IPS-20b (cell line): ENCODE measurements around the gene UNC5CL.

Experiments
- H3K27ac ChIP-seq: one replicate; pipeline ENCODE4 v1.5.1; 2013; ENCODE audit warnings: low read length
- H3K27me3 ChIP-seq: 2 replicates; pipeline ENCODE4 v1.6.1; 2013; ENCODE audit warnings: mild to moderate bottlenecking, low read length, inconsistent platforms; ENCODE audit not compliant: insufficient read depth
- H3K36me3 ChIP-seq: 2 replicates; pipeline ENCODE4 v1.6.1; 2013; ENCODE audit warnings: low read depth, mild to moderate bottlenecking, inconsistent platforms, low read length, moderate library complexity; ENCODE audit not compliant: insufficient read depth
- H3K4me1 ChIP-seq: 2 replicates; pipeline ENCODE4 v1.6.1; 2013; ENCODE audit warnings: mild to moderate bottlenecking, control low read depth, inconsistent platforms, low read length, moderate library complexity; ENCODE audit not compliant: insufficient read depth
- H3K4me3 ChIP-seq: 2 replicates; pipeline ENCODE4 v1.5.1; 2013; ENCODE audit warnings: mild to moderate bottlenecking, low read length, inconsistent platforms
- H3K9ac ChIP-seq: 2 replicates; pipeline ENCODE4 v1.6.1; 2013; ENCODE audit warnings: low read depth, mild to moderate bottlenecking, inconsistent platforms, low read length, moderate library complexity
- H3K9me3 ChIP-seq: 2 replicates; pipeline ENCODE4 v1.6.1; 2013; ENCODE audit warnings: mild to moderate bottlenecking, low read depth, low read length, inconsistent platforms; ENCODE audit not compliant: insufficient read depth

UNC5CL gene, protein sequence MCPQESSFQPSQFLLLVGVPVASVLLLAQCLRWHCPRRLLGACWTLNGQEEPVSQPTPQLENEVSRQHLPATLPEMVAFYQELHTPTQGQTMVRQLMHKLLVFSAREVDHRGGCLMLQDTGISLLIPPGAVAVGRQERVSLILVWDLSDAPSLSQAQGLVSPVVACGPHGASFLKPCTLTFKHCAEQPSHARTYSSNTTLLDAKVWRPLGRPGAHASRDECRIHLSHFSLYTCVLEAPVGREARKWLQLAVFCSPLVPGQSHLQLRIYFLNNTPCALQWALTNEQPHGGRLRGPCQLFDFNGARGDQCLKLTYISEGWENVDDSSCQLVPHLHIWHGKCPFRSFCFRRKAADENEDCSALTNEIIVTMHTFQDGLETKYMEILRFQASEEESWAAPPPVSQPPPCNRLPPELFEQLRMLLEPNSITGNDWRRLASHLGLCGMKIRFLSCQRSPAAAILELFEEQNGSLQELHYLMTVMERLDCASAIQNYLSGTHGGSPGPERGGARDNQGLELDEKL

DNA sequence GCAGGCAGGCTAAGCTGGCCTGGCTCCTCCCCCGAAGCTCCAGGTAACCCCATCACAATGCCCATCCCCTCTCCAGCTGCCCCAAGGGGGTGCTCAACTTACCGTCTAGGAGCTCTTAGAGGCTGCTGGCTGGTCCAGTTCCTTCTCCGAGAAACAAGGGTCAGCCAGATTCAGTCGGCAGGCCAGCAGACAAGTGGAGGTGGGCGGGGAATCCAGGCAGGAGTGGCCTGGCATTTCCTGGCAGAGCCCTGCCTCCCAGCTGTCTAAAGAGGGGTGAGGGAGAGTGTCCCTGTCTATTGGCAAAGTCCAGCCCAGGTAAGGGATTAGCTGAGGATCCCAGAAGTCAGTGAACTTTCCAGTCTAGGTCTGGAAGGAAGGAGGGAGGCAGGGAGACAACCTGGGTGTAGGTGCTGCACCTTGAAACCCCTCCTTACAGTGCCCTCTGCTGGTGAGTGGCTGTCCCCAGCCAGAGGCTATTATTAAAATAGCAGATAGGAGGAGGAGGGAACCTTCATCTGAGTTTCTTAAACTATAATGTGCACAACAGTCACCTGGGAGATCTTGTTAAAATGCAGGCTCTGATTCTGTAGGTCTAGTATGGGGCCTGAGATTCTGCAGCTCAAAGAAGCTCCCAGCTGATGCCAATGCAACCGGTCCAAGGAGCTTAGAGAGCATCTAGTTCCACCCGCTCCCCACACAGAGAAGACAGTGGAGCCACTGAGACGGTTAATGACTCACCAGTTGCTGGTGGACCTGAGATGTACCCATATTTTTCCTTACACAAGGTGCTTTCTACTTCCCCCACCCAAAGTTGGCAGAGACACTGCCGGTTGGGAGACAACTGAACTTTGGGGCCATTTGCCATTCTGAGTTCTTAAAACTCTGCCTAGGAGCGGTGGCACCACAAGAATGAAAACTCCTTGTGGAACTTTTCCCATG lies at the start of gene UNC5CL:
UNC5CL (minus strand) TSS at position 162 of the 939 bp plus-strand sequence. CDS start 4,147 bp downstream, outside the sequence.
- Histone ChIP-seq H3K36me3 (no peaks in the 10 kb centered on the region), H3K27me3 (no peaks in the 10 kb centered on the region), H3K4me1 (peaks cover 6% of the 10 kb centered on the region), H3K9me3 (no peaks in the 10 kb centered on the region), H3K9ac (no peak within 1 kb of the TSS), H3K4me3 (no peak within 1 kb of the TSS), H3K27ac (no peak within 1 kb of the TSS)

DNA sequence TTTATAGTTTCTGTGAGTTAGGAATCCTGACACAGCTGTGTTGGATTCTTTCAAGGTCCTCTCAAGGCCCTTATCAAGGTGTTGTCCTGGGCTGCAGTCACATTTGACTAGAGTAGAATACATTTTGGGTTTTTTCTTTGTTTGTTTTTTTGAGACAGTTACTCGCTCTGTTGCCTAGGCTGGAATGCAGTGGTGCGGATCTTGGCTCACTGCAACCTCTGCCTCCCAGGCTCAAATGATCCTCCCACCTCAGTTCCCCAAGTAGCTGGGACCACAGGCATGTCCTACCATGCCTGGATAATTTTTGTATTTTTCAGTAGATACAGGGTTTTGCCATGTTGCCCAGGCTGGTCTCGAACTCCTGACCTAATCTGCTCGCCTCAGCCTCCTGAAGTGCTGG lies 49.4 kb upstream of the UNC5CL start:
- Histone ChIP-seq H3K36me3 (peaks cover 96% of the 10 kb centered on the region), H3K9me3 (no peaks in the 10 kb centered on the region), H3K4me3 (no peak overlapping the region), H3K9ac (no peak overlapping the region), H3K27me3 (no peaks in the 10 kb centered on the region), H3K27ac (no peak overlapping the region), H3K4me1 (no peaks in the 10 kb centered on the region)

DNA sequence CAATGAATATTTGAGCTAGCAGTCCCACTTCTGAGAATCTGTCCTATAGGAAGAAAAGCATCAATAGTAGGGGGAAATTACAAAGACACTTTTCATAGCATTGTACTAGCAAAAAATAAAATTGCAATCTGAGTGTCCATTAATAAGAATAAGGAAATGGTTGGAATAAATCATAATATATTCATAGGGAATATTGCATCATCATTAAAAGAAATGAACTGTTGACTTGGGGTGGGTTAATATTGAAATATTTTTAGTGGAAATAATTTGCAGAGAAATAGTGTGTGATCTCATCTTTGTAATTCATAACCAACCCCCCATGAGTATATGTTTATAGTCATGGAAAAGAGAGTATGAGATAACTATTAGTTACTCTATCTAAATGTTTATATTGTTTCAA lies 46.2 kb upstream of the UNC5CL start:
- Histone ChIP-seq H3K36me3 (peaks cover 94% of the 10 kb centered on the region), H3K4me3 (no peak overlapping the region), H3K9ac (no peak overlapping the region), H3K9me3 (no peaks in the 10 kb centered on the region), H3K27me3 (no peaks in the 10 kb centered on the region), H3K4me1 (no peaks in the 10 kb centered on the region), H3K27ac (no peak overlapping the region)

DNA sequence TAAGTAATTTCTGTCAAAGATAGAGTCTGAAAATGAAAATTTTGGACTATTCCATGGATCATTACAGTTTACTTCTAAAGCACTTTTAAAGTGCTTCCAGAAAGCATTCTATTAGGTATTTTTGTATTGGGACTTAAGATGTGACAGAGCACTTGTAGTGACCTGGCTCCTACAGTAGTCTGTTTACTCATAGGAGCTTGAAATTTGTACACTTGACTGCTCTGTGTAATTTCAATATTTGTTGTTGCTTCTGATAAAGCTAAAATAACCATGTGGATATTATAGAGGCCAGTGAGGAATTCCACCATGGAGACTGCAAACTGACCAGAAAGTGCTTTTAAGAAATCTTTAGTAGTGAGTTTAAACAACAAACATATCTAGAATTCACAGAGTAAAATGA lies 44.1 kb upstream of the UNC5CL start:
- peaks cover 96% of the 10 kb centered on the region for H3K36me3 ChIP-seq
- no peaks in the 10 kb centered on the region for H3K9me3 ChIP-seq
- no peak overlapping the region for H3K27ac ChIP-seq
- H3K27me3 ChIP-seq = no peaks in the 10 kb centered on the region
- no peak overlapping the region for H3K4me3 ChIP-seq
- H3K4me1 ChIP-seq = no peaks in the 10 kb centered on the region
- H3K9ac ChIP-seq = no peak overlapping the region

DNA sequence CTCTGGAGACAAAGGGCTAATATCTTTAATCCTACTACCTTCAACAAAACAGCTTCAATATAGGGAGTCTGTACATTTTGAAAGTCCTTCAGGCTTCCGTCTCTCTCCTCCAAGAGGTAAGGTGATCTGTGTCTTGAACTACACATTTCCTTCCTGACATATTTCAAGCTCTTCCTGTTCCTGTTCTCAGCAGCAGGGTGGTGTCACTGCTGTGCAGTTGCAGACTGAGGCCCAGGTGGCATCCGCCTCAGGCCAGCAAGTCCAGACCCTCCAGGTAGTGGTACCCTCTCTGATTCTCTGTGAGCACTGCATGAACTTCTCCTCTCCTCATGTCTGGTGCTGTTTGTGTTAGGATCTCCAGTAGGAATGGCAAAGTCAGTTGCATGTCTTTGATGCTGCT lies 41.6 kb upstream of the UNC5CL start:
- no peaks in the 10 kb centered on the region for H3K27me3 ChIP-seq
- H3K9ac ChIP-seq = no peak overlapping the region
- no peak overlapping the region for H3K4me3 ChIP-seq
- peaks cover under 1% of the 10 kb centered on the region; the same call in 1 of the 2 replicates for H3K4me1 ChIP-seq
- H3K9me3 ChIP-seq = no peaks in the 10 kb centered on the region
- peaks cover 79% of the 10 kb centered on the region for H3K36me3 ChIP-seq
- no peak overlapping the region for H3K27ac ChIP-seq

DNA sequence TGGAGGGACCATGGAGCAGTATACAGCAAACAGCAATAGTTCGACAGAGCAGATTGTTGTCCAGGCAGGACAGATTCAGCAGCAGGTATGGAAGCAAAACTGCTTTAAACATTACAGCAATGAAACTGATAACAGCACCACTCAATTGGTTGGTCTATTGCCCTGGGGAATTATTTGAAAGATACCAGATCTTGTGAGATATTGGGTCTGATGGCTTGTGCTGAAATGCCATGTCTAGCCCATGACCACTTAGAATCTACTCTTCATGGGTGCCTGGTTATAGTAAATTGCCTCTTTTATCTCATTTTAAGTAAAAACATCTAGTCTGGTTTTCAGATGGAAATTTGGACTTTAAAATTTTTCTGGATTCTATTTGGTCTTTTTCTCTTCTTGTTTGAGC lies 40.1 kb upstream of the UNC5CL start:
- peaks cover 13% of the 10 kb centered on the region; the same call in 1 of the 2 replicates for H3K4me1 ChIP-seq

DNA sequence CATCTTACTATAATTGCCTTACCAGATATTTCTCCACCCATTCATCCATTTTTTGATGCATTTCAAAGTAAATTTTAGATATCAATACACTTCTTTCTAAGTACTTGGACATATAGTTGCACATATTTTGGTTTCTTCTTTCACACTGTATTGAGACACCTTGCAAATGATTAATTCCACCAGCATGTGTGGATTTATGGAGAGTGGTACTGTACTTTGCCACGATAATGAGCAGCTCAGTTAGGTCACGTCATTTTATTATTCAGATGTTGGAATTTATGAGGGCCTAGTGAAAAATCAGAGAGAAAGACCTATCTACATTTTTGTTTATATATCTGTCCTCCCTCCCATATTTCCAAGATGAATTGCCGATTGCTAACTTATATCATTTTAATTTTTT lies 39.1 kb upstream of the UNC5CL start:
- Histone ChIP-seq H3K27ac (no peak overlapping the region), H3K9me3 (no peaks in the 10 kb centered on the region), H3K9ac (no peak overlapping the region), H3K4me3 (no peak overlapping the region), H3K36me3 (peaks cover 59% of the 10 kb centered on the region), H3K27me3 (no peaks in the 10 kb centered on the region), H3K4me1 (peaks cover 13% of the 10 kb centered on the region; the same call in 1 of the 2 replicates)

More for the DNA sequence above, 40.1 kb upstream of the UNC5CL start:
- H3K4me3 ChIP-seq = no peak overlapping the region
- H3K9me3 ChIP-seq = no peaks in the 10 kb centered on the region
- H3K9ac ChIP-seq = no peak overlapping the region
- H3K27me3 ChIP-seq = no peaks in the 10 kb centered on the region
- peaks cover 69% of the 10 kb centered on the region for H3K36me3 ChIP-seq
- no peak overlapping the region for H3K27ac ChIP-seq

DNA sequence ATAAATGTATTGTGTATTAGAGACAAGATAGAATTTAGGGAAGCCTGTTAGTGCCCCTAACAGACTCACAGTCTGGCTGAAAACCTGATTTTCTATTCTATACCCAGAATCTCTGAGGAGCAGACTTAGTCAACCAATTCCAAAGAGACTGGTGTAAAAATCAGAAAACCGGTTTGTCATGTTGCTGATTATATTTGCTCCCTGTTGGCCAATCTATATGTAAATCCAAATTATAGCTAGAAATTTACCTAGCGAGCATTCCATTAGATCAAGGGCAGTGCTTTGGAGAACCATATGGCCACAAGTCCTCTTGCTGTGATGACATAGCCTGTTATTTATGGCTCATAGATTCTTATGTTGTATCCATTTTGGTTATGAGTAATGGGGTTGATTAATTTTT lies 38.5 kb upstream of the UNC5CL start:
- no peaks in the 10 kb centered on the region for H3K9me3 ChIP-seq
- peaks cover 54% of the 10 kb centered on the region for H3K36me3 ChIP-seq
- H3K9ac ChIP-seq = no peak overlapping the region
- H3K4me1 ChIP-seq = peaks cover 13% of the 10 kb centered on the region; the same call in 1 of the 2 replicates
- H3K27ac ChIP-seq = no peak overlapping the region
- H3K4me3 ChIP-seq = no peak overlapping the region
- no peaks in the 10 kb centered on the region for H3K27me3 ChIP-seq

DNA sequence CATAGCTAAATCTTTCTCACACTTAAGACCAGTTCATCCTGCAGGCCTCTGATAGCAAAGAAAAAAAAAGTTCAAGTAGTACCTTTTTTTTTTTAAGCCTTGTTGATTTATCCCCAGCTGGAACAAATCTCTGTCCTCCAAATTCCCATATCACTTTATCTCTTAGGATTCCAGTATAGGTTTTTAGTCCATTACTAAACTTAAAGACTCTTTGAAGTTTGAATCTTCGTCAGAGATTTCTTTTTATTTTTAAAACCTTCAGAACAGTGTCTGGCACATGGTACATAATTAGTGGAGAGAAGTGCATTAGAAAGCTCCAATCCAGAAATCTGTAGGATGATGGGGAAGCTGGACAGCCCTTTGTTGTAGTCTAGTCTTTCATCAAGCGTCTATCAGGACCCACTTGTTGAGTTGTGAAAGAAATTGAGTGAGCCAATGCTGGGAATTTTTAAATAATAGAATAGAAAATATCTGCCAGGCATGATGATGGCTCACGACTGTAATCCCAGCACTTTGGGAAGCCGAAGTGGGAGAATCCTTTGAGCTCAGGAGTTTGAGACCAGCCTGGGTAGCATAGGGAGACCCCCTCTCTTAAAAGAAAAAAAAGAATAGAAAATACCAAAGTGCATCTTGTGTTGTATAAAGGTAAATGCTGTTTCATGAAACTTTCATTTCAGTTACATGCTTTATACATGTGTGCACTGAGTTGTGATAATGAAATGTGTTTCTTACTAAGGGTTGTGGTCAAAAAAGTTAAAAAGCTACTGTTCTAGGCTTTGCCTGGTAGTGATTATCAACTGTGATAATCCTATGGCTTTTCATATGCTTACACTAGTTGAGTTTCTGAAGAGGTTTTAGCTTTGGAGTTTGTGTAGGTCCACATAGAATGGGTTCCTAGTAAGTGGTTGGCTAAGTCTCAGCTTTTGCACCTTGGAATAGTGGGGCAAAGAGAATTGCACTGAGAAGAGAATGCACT lies 36.9 kb upstream of the UNC5CL start:
- Histone ChIP-seq H3K4me3 (peak overlapping the region; percentile 80; the same call in 1 of the 2 replicates), H3K36me3 (peaks cover 40% of the 10 kb centered on the region), H3K9ac (peak overlapping the region; percentile 99), H3K27me3 (no peaks in the 10 kb centered on the region), H3K27ac (no peak overlapping the region), H3K4me1 (peaks cover 14% of the 10 kb centered on the region; the same call in 1 of the 2 replicates), H3K9me3 (no peaks in the 10 kb centered on the region)

DNA sequence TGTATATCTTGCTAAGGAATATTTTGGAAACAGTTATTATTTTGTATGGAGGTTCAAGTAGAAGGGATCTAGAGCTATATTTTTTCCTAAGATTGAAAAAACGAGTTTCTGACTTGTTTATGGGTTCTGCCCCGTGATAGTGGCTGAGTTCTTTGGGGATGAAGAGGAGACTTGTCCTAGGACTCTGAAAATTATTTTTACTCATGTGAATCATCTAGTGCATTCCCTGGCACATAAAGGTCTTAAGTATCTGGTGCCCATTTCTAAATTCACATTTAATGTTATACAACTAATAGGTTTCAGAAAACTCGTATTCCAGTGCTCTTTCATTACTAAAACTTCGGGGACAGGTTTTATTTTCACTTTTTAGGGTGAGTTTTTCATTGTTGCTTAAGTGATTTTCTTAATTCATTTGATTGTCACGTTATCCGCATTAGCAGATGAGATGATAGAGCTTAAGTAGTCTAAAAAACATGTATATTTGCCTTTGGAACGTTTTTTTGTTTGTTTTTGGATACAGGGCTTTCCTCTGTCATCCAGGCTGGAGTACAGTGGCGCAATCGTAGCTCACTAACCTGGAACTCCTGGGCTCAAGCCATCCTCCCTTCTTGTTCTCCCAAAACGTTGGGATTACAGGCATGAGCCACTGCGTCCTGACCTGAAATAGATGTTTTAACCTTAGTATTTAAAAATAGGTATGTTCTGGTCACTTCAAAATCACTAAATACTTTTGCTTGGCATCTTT lies 35.8 kb upstream of the UNC5CL start:
- Histone ChIP-seq H3K27me3 (no peaks in the 10 kb centered on the region), H3K27ac (peak overlapping the region; percentile 75), H3K4me1 (peaks cover 21% of the 10 kb centered on the region; the same call in 1 of the 2 replicates), H3K9me3 (no peaks in the 10 kb centered on the region), H3K36me3 (peaks cover 38% of the 10 kb centered on the region), H3K9ac (peak overlapping the region; percentile 99; the same call in 1 of the 2 replicates), H3K4me3 (peak overlapping the region; percentile 80)
